Mucosa of rectum (tissue), 2 donors: ENCODE data around the gene NBPF1.
"Not testable (repeated sequence)": the region's sequence is repeated elsewhere in the genome, so short reads cannot be mapped to it uniquely, and the experiment has no call there.

Source experiments
- H3K27ac ChIP-seq, 2 donors: one replicate each; pipeline ENCODE4 v1.7.0; 2013; ENCODE audit warnings: inconsistent platforms in 2 of 2, low read depth in 2 of 2, low read length in 2 of 2
- H3K27me3 ChIP-seq, 2 donors: one replicate each; pipeline ENCODE4 v1.7.0; 2013; ENCODE audit warnings: low read length in 2 of 2; ENCODE audit not compliant: control insufficient read depth in 2 of 2, insufficient read depth in 2 of 2
- H3K36me3 ChIP-seq, 2 donors: one replicate each; pipeline ENCODE4 v1.7.0; 2013; ENCODE audit warnings: low read length in 2 of 2; ENCODE audit not compliant: control insufficient read depth in 2 of 2, insufficient read depth in 2 of 2
- H3K4me1 ChIP-seq, 2 donors: one replicate each; pipeline ENCODE4 v1.7.0; 2013; ENCODE audit warnings: low read length in 2 of 2, mild to moderate bottlenecking in 1 of 2; ENCODE audit not compliant: control insufficient read depth in 2 of 2, insufficient read depth in 2 of 2
- H3K4me3 ChIP-seq, 2 donors: one replicate each; pipeline ENCODE4 v1.7.0; 2013; ENCODE audit warnings: low read length in 2 of 2
- H3K9ac ChIP-seq, 2 donors: one replicate each; pipeline ENCODE4 v1.7.0; 2013; ENCODE audit warnings: low read length in 2 of 2, low read depth in 1 of 2, mild to moderate bottlenecking in 1 of 2
- H3K9me3 ChIP-seq, 2 donors: one replicate each; pipeline ENCODE4 v1.7.0; 2013; ENCODE audit warnings: low read length in 2 of 2; ENCODE audit not compliant: control insufficient read depth in 2 of 2
- donor health status: healthy.
- donor health status: Normal muscosa, but diverticular disease.

The NBPF1 gene

DNA sequence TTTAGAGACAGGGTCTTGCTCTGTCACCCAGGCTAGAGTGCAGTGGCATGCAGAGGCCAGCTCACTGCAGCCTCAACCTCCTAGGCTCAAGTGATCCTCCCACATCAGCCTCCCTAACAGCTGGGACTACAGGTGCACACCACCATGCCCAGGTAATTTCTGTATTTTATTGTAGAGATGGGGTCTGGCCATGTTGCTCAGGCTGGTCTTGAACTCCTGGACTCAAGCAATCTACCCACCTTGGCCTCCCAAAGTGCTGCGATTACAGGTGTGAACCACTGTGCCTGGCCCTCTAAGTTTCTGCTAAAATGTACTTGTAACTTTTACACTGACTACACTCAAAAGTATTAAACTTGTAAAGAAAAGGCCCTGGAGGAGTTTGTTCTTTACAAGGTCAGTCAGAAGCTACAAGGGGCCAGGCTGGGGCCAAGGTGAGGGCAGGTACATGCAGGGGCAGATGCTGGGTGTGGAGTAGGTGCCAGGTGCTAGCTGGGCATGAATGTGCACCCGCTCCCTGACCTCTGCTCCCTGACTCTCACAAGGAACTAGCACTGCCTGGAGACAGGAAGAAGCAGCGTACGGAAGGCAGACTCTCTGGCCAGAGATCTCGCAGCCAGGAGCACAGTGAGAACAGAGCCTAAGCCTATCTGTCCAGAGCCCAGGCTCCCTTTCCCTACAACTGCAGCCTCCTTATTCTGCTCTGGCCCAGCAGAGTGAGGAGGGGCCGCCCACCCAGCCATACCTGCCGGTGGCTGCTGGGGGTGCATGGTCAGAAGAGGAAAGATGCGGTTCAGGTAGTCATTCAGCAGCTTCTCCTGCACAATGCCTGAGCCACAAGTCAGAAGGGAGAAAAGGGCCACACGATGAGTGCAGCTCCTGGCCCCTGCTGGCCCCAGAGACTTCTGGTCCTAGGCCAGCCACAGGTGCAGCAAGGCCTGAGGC, 28.9 kb upstream of the NBPF1 start:
- peak overlapping the region; percentile 56 to 57 for H3K9ac ChIP-seq
- H3K27ac ChIP-seq = peak overlapping the region; percentile 57 to 64

DNA sequence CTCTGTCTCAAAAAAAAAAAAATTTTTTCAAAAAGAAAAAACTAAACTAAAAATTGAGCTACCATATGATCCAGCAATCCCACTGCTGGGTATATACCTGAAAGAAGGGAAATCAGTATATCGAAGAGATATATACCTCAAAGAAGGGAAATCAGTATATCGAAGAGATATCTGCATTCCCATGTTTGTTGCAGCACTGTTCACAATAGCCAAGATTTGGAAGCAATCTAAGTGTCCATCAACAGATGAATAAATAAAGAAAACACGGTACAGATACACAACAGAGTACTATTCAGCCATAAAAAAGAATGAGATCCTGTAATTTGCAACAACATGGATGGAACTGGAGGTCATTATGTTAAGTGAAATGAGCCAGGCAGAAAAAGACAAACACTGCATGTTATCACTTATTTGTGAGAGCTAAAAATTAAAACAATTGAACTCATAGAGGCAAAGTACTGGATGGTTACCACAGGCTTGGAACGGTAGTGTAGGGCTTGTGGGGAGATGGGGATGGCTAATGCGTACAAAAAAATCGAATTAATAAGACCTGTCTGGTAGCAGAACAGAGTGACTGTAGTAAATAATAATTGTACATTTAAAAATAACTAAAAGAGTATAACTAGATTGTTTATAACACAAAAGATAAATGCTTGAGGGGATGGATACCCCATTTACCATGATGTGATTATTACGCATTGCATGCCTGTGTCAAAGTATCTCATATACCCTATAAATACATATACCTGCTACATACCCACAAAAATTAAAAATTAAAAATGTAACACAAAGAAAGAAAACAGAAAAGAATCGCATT, 28.0 kb upstream of the NBPF1 start:
- peaks cover 25 to 31% of the 10 kb centered on the region in 2 donors for H3K4me1 ChIP-seq
- peaks cover 3 to 17% of the 10 kb centered on the region in 2 donors for H3K36me3 ChIP-seq
- not testable (repeated sequence) for H3K9ac ChIP-seq, H3K27ac ChIP-seq, H3K4me3 ChIP-seq, H3K9me3 ChIP-seq, H3K27me3 ChIP-seq

More for the DNA sequence above, 28.9 kb upstream of the NBPF1 start:
- H3K4me1 ChIP-seq = peaks cover 25 to 31% of the 10 kb centered on the region in 2 donors
- H3K4me3 ChIP-seq = peak overlapping the region; percentile 24 to 90
- H3K9me3 ChIP-seq, H3K27me3 ChIP-seq: not testable (repeated sequence)
- H3K36me3 ChIP-seq = peaks cover 3 to 11% of the 10 kb centered on the region in 2 donors

DNA sequence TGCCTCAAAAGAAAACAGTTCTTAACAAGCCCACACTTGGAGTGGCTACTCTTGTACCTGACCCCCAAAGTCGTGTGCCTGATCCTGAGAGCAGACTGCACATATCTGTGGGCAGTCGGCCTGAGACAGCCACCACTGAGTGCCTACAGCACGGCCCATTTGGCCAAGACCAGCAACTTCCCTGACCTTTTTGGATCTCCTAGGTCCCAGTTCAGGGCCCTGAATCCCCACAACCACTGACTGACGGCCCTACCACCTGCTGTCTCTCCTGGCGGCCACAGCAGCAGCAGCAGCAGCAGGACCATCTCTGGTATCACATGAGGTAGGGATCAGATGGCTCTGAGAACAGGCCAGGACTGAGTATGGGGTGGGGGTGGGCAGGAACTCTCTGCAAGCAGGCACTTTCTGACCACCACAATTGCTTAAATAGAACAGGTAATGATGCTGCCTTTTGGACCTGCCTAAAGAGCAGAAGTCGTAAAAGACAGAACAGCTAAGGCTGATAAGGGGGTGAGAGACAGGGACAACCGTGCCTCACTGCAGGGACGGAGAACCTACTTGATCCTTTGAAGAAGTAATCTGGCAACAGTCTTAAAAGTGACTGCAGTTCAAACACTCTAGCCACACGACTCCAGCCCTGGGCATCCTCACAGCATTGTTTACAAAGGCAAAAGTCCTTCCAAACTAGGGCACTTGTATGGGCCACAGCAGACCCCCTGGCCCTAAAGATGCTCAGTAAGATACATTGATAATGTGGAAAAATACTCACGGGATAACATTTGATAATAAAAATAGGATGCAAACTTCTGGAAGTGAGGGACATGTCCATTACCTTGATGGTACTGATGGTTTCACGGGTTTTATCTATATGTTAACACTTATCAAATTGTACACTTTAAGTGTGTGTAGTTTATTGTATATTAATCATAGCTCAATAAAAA, 26.0 kb upstream of the NBPF1 start:
- H3K9me3 ChIP-seq, H3K27ac ChIP-seq, H3K4me3 ChIP-seq, H3K9ac ChIP-seq, H3K27me3 ChIP-seq: not testable (repeated sequence)
- Histone ChIP-seq H3K36me3 (peaks cover 3 to 17% of the 10 kb centered on the region in 2 donors), H3K4me1 (peaks cover 17 to 24% of the 10 kb centered on the region in 2 donors)

DNA sequence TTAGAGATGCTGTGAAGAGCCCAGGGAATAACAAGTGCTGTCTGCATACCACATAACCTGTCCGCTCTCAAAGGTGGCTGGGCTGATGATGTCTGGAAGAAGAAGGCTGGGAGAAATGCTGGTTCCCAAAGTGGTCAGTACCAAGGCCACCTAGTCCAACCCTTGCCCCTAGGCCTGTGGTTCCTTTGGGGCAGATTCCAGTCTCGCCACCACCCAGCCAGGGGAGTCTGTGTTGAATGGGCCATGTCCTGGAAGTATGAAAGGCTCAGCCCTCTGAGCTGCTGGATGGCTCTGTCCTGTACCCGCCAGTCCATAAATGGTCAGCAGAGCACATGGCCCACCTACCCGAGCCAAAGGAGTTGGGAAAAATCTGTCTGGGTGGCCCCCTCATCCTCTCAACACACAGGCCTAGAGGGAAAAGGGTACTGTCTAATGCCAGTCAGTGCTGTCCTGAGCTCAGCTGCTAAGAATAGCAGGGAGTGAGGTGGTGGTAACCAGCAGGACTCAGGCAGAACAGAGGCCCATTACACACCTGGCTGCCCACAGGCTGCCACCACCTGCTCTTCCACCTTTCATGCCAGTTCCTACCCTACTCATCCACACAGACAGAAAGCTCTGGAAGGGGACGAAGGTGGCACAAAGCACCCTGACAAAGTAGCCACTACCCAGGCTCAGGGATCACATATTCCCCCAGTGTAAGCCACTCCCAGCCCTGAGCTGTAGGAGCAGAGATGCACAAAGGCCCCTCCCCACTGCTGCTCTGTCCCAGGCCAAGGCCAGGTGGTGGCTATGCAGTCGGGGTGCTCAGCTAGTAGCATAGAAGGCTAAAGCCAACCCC, 24.8 kb upstream of the NBPF1 start:
- not testable (repeated sequence) for H3K27ac ChIP-seq, H3K27me3 ChIP-seq, H3K9ac ChIP-seq, H3K9me3 ChIP-seq, H3K4me3 ChIP-seq
- Histone ChIP-seq H3K36me3 (peaks cover 9 to 24% of the 10 kb centered on the region in 2 donors), H3K4me1 (peaks cover 8 to 14% of the 10 kb centered on the region in 2 donors)

DNA sequence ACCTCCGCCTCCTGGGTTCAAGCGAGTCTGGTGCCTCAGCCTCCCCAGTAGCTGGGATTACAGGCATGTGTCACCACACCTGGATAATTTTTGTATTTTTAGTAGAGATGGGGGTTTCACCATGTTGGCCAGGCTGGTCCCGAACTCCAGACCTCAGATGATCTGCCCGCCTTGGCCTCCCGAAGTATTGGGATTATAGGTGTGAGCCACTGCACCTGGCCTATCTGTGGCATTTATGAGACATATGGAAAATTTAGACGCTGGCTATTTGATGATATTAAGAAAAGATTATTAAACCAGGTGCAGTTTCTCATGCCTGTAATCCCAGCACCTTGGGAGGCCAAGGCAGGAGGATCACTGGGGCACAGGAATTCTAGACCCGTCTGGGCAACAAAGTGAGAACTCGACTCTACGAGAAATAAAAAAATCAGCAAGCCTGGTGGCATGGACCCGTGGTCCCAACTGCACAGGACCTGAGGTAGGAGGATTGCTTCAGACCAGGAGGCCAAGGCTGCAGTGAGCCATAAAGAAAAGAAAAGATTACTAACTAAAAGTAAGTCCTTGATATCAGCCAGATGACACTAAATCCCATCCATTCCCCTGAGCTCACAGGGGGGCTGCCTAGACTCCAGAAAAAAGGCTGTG, 23.3 kb upstream of the NBPF1 start:
- not testable (repeated sequence) for H3K27ac ChIP-seq, H3K27me3 ChIP-seq, H3K4me1 ChIP-seq, H3K9me3 ChIP-seq, H3K9ac ChIP-seq, H3K4me3 ChIP-seq
- H3K36me3 ChIP-seq = peaks cover 19 to 36% of the 10 kb centered on the region in 2 donors

DNA sequence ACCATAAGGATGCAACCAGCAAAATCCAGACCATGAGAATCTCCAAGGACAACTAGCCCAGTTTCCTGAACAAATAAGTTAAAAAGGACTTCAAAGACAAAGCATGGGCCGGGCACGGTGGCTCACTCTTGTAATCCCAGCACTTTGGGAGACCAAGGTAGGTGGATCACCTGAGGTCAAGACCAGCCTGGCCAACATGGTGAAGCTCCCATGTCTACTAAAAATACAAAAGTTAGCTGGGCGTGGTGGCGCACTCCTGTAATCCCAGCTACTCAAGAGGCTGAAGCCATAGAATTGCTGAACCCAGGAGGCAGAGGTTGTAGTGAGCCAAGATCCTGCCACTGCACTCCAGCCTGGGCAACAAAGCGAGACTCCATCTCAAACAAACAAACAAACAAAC, 22.6 kb upstream of the NBPF1 start:
- not testable (repeated sequence) for H3K4me1 ChIP-seq, H3K27ac ChIP-seq, H3K27me3 ChIP-seq, H3K9ac ChIP-seq, H3K9me3 ChIP-seq, H3K4me3 ChIP-seq
- H3K36me3 ChIP-seq = peaks cover 26 to 42% of the 10 kb centered on the region in 2 donors

DNA sequence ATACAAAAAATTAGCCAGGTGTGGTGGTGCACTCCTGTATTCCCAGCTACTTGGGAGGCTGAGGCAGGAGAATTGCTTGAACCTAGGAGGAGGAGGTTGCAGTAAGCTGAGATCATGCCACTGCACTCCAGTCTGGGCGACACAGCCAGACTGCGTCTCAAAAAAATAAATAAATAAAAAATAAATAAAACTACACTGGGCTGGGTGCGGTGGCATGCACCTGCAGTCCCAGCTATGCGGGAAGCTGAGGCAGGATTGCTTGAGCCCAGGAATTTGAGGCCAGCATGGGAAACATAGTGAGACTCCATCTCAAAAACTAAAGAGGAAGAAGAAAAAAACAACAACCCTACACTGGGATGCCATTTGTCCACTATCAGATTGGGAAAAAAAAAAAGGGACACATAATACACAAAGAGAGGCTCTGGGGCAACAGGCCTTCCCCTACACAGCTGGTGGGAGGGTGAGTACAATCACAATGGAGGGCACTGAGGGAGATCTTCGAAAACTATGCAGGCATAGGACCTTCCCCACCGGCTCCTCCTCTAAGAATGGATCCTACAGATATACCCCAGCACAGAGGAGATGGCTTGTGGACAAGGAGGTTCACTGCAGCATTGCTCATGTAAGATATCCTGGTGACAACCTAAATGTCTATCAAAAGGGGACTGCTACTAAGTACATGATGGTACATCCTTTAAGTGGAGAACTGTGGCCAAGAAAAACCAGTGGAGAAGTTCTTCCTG, 20.3 kb upstream of the NBPF1 start:
- not testable (repeated sequence) for H3K4me3 ChIP-seq, H3K9me3 ChIP-seq, H3K4me1 ChIP-seq, H3K27me3 ChIP-seq, H3K27ac ChIP-seq, H3K9ac ChIP-seq
- H3K36me3 ChIP-seq = peaks cover 33 to 54% of the 10 kb centered on the region in 2 donors

DNA sequence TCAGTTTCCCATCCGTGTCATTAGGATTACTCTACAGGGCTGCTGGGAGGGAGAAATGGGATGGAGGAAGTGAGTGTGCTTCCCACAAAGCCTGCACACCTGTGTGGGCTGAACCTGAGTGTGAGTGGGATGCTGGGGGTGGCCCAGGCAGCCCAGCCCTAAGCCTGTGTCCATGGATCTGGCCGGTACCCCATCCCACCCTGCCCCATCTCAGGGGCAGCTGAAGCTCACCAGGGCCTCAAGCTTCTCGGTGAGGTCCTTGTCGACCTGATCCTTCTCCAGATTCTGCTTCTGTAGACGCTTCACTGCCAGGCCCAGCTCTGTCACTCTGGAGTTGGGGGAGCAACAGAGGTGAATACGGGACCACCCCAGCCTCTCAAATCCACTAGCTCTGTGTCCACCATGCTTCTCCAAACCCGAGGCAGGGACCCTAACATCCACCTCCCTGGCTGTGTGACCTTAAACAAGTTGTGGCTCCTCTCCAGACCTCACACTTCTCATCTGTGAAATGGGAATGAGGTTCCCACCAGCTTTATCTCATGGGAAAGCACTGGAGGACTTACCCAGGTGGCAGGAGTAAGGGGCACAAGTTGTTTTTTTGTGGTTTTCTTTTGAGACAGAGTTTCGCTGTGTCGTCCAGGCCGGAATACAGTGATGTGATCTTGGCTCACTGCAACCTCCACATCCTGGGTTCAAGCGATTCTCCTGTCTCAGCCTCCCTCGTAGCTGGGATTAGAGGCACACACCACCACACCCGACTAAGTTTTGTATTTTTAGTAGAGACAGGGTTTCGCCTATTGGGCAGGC, 18.9 kb upstream of the NBPF1 start:
- H3K36me3 ChIP-seq = peaks cover 38 to 64% of the 10 kb centered on the region in 2 donors
- not testable (repeated sequence) for H3K9me3 ChIP-seq, H3K27me3 ChIP-seq, H3K9ac ChIP-seq, H3K4me3 ChIP-seq, H3K27ac ChIP-seq, H3K4me1 ChIP-seq
